NCI-H187 treated with DMSO at 0.1 percent for 48 hours (cell line): ENCODE results near the gene IL3RA.
"Not testable (repeated sequence)": the region's sequence is repeated elsewhere in the genome, so short reads cannot be mapped to it uniquely, and the experiment has no call there.

Experiments
- DNase-seq: peaks from one replicate; lab custom pipeline; 2025; lab: John Stamatoyannopoulos, UW

IL3RA gene

DNA sequence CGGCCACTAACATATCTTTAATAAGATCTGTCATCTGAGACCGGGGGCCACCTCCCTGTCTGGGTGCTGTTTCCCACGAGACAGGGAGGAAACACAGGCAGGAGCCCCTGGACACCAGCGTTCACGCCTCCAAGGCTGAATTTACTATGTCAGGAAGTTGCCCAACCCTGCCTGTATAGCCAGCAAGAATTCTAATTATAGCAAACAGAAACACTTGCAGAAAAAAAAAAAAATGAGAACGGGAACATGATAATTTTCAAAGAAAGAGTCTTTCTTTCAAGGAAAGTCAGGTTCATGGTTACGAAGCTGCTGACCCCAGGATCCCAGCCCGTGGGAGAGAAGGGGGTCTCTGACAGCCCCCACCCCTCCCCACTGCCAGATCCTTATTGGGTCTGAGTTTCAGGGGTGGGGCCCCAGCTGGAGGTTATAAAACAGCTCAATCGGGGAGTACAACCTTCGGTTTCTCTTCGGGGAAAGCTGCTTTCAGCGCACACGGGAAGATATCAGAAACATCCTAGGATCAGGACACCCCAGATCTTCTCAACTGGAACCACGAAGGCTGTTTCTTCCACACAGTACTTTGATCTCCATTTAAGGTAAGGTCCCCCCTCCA, at the start of gene IL3RA:
IL3RA (plus strand) TSS at position 455 of the 613 bp plus-strand sequence. CDS start 4,981 bp downstream, outside the sequence.
- DNase-seq: no peak

- no peak for DNase-seq
Observed at GRCh38 chrX:1289535-1289934, 47.0 kb upstream of the IL3RA start.

DNA sequence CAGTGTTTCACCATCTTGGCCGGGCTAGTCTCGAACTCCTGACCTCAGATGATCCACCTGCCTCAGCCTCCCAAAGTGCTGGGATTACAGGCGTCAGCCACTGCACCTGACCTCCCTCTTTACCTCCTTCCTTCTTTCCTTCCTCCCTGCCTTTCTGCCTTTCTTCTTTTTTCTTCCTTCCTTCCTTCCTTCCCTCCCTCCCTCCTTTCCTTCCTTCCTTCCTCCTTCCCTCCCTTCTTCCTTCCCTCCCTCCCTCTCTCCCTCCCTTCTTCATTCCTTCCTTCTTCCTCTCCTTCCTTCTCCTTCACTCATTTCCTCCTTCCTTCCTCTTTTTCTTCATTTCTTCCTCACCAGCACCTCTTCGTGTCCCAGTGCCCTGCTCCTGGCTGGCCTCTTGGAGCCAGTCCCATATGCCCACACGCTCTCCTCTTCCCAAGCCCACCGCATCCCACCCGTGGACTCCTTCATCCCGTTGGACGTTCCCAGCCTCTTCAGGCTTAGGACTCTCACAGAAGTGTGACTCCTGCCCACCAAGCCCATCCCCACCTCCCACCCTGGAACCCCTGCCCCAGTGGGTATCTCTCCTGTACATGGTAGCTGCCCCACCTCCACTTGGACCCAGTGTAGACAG, 45.4 kb upstream of the IL3RA start:
- DNase-seq: no peak

GRCh38 chrX:1292575-1293290, 43.9 kb upstream of the IL3RA start:
- no peak for DNase-seq

DNA sequence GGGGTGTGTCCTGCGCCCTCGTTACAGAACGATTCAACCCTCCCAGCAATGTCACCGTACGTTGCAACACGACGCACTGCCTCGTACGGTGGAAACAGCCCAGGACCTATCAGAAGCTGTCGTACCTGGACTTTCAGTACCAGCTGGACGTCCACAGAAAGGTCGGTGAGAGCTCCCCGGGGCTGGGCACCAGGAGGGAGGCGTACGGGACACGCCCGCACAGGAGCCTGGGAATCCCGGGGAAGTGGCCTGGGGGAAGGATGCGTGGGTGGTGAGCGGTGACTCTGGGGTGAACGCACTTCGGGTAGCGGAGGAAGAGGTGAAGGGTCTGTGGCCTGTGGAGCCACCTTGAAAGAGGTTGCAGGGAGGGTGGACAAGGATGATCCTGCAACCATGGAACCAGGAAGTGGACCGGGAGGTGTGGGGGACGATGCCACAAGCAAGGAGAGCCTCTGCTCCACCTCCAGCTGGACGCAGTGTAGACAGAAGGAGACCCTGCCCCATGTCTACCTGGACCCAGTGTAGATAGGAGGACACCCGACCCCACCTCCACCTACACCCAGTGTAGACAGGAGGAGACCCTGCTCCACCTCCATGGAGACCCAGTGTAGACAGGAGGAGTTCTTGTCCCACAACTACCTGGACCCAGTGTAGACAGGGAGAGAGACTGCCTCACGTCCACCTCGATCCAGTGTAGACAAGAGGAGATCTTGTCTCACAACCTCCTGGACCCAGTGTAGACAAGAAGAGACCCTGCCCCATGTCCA, 42.1 kb upstream of the IL3RA start:
- no peak for DNase-seq

DNA sequence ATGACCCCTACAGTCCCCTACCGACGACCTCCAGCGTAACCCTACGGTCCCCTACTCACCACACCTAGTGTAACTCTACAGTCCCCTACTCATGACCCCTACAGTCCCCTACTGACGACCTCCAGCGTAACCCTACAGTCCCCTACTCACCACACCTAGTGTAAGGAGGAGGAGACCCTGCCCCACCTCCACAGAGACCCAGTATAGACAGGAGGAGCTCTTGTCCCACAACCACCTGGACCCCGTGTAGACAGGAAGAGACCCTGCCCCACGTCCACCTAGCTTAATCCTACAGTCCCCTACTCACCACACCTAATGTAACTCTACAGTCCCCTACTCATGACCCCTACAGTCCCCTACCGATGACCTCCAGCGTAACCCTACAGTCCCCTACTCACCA, 41.0 kb upstream of the IL3RA start:
- DNase-seq: no peak

GRCh38 chrX:1297591-1297990, 39.0 kb upstream of the IL3RA start:
- not testable (repeated sequence) for DNase-seq

DNA sequence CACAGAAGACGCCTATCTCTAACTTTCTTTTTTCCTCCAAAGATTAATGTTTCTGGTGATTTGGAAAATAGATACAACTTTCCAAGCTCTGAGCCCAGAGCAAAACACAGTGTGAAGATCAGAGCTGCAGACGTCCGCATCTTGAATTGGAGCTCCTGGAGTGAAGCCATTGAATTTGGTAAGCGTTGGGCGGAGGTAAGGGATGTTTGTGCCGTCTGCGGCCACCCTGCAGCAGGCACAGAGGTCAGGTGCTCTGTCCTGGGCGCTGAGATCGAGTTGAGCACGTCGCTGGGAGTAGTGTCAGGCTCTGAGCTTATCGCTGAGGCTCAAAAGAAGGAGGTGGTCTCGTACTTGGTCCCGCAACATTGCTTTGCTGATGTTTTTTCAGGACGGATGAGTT, 36.1 kb upstream of the IL3RA start:
- DNase-seq: no peak

DNA sequence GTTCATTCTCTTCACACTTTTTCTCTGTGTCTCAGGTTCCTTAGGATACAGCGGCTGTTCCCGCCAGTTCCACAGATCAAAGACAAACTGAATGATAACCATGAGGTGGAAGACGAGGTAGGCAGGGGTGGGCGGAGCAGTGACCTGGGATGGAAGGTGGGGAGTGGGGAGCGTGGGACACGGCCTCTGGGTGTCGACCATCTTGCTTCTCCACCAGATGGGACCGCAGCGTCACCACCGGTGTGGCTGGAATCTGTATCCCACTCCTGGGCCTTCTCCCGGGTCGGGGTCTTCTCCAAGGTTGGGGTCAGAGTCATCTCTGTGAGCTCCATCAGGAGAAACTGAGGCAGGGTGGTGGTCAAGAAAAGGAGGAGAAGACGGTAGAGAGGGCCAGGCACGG, 31.2 kb upstream of the IL3RA start:
- no peak for DNase-seq

DNA sequence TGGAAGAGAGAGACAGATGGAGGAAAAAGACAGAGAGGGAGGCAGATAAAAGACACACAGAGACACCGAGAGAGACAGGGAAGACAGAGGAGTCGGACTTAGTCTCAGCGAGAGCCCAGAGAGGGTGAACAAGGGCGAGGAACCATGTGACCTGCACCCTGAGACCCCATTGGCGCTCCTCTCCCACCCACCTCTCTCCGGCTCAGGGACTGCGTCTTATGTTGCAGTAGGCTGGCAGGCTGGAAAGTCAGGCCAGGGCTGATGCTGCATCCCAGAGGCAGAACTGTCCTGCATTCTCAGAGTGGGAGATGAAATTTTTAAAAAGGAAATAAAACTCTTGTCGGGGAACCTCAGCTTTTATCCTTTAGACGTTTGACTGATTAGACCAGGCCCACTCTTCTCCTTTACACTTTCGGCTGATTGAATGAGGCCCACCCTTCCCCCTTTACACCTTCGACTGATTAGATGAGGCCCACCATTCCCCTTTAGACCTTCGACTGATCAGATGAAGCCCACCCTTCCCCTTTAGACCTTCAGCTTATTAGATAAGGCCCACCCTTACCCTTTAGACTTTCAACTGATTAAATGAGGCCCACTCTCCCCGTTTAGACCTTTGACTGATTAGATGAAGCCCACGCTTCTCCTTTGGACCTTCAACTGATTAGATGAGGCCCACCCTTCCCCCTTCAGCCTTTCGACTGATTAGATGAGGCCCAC, 29.5 kb upstream of the IL3RA start:
- no peak for DNase-seq

DNA sequence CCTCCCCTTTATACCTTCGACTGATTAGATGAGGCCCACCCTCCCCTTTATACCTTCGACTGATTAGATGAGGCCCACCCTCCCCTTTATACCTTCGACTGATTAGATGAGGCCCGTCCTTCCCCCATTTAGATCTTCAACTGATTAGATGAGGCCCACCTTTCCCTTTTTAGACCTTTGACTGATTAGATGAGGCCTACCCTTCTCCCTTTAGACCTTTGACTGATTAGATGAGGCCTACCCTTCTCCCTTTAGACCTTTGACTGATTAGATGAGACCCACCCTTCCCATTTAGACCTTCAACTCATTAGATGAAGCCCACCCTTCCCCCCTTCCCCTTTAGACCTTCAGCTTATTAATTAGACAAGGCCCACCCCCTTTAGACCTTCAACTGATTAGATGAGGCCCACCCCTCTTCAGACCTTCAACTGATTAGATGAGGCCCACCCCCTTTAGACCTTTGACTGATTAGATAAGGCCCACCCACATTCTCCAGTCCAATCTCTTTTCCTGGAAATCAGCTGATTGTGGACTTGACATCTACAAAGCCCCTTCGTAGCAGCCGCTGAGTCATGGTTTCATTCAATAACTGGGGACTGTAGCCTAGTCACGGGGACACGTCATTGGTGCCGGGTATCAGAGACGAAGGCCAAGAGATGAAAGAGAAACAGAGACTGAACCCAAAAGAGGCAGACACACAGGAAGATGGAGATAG, 28.8 kb upstream of the IL3RA start:
- DNase-seq: no peak

GRCh38 chrX:1308476-1308875, 28.1 kb upstream of the IL3RA start:
- no peak for DNase-seq

- not testable (repeated sequence) for DNase-seq
Observed at GRCh38 chrX:1308917-1309316, 27.7 kb upstream of the IL3RA start.

DNA sequence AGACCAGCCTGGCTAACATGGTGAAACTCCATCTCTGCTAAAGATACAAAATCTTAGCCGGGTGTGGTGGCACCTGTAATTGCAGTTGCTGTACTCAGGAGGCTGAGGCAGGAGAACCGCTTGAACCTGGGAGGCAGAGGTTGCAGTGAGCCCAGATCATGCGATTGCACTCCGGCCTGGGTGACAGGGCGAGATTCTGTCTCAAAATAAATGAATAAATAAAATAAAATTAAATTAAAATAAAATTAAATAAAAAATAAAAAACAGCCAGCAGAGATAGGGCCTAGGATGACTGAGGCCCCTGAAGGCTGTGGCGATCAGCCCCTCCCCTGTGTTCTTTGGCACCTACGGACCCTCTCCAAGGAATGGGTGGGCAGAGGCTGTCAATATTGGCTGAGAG, 22.8 kb upstream of the IL3RA start:
- no peak for DNase-seq

GRCh38 chrX:1316527-1316926, 20.1 kb upstream of the IL3RA start:
- DNase-seq: no peak

GRCh38 chrX:1321674-1322073, 14.9 kb upstream of the IL3RA start:
- no peak for DNase-seq

GRCh38 chrX:1322393-1322792, 14.2 kb upstream of the IL3RA start:
- DNase-seq: no peak

GRCh38 chrX:1323315-1323714, 13.3 kb upstream of the IL3RA start:
- DNase-seq: no peak

GRCh38 chrX:1325515-1326116, 11.0 kb upstream of the IL3RA start:
- no peak for DNase-seq

DNA sequence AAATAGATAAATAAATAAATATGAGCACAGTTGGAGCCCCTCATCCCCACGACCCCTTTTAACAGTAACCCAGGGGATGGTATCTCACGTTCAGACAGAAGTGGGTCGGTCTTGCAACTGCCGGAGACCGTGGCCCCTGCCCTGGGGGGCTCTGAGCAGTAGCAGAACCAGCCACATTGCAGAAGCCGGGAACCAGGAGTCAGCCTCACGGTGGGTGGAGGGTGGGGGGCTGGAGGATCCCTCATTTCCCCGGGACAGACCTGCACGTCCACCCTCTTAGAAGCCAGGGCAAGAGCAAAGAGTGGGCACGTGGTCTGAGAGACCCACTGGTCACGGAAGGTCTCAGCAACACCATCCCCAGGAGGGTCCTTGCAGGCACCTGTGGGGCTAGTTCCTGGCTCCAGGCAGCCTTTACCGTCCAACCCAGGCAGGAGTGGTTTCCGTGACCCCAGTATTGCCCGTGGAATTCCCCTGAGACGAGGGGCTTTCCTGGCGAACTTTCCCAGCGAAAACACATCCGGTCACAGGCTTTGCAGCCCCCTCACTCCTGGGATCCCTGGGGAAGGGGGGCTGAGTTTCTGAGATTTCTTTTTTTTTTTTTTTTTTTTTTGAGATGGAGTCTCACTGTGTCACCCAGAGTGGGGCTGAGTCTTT, 8.8 kb upstream of the IL3RA start:
- no peak for DNase-seq
